ENCODE data around the gene NAV2.

The NAV2 gene

GRCh38 chr11:20024172-20024935 lies 311.7 kb downstream of the NAV2 start:
- DNase-seq (ENCODE audit: insufficient read length, low spot score): no peak
- FAIRE-seq: no peak

GRCh38 chr11:20025332-20025840 lies 312.7 kb downstream of the NAV2 start:
- DNase-seq (ENCODE audit: insufficient read length, low spot score): no peak
- no peak for FAIRE-seq

- no peak for DNase-seq (ENCODE audit: insufficient read length, low spot score)
Observed at GRCh38 chr11:20026629-20027555, 314.3 kb downstream of the NAV2 start.

GRCh38 chr11:20027556-20028013 lies 314.9 kb downstream of the NAV2 start:
- FAIRE-seq: no peak
- DNase-seq (ENCODE audit: insufficient read length, low spot score): no peak

More at GRCh38 chr11:20026629-20027555, 314.3 kb downstream of the NAV2 start:
- FAIRE-seq: no peak

- no peak for DNase-seq (ENCODE audit: insufficient read length, low spot score)
Observed at GRCh38 chr11:20029193-20029592, 316.6 kb downstream of the NAV2 start.

GRCh38 chr11:20030472-20030871 lies 317.8 kb downstream of the NAV2 start:
- no peak for DNase-seq (ENCODE audit: insufficient read length, low spot score)
- FAIRE-seq: no peak

More at GRCh38 chr11:20029193-20029592, 316.6 kb downstream of the NAV2 start:
- FAIRE-seq: no peak

GRCh38 chr11:20031155-20032001 lies 318.7 kb downstream of the NAV2 start:
- no peak for FAIRE-seq
- no peak for DNase-seq (ENCODE audit: insufficient read length, low spot score)

GRCh38 chr11:20032127-20032526 lies 319.5 kb downstream of the NAV2 start:
- DNase-seq (ENCODE audit: insufficient read length, low spot score): no peak
- FAIRE-seq: no peak

GRCh38 chr11:20032577-20033260 lies 320.1 kb downstream of the NAV2 start:
- FAIRE-seq: no peak
- no peak for DNase-seq (ENCODE audit: insufficient read length, low spot score)

GRCh38 chr11:20033806-20034205 lies 321.2 kb downstream of the NAV2 start:
- FAIRE-seq (no peak), DNase-seq (ENCODE audit: insufficient read length, low spot score) (no peak)

- DNase-seq (ENCODE audit: insufficient read length, low spot score) (no peak), FAIRE-seq (no peak)
Observed at GRCh38 chr11:20034941-20035340, 322.3 kb downstream of the NAV2 start.

GRCh38 chr11:20035375-20035700 lies 322.7 kb downstream of the NAV2 start:
- DNase-seq (ENCODE audit: insufficient read length, low spot score): no peak
- no peak for FAIRE-seq

GRCh38 chr11:20035701-20036601 lies 323.3 kb downstream of the NAV2 start:
- no peak for FAIRE-seq
- no peak for DNase-seq (ENCODE audit: insufficient read length, low spot score)

- FAIRE-seq: no peak
Observed at GRCh38 chr11:20036626-20037335, 324.1 kb downstream of the NAV2 start.

GRCh38 chr11:20037396-20038153 lies 324.9 kb downstream of the NAV2 start:
- DNase-seq (ENCODE audit: insufficient read length, low spot score): no peak
- no peak for FAIRE-seq

More at GRCh38 chr11:20036626-20037335, 324.1 kb downstream of the NAV2 start:
- no peak for DNase-seq (ENCODE audit: insufficient read length, low spot score)

GRCh38 chr11:20038412-20038811 lies 325.8 kb downstream of the NAV2 start:
- DNase-seq (ENCODE audit: insufficient read length, low spot score) (no peak), FAIRE-seq (no peak)

- FAIRE-seq (no peak), DNase-seq (ENCODE audit: insufficient read length, low spot score) (no peak)
Observed at GRCh38 chr11:20038972-20039371, 326.3 kb downstream of the NAV2 start.

GRCh38 chr11:20041499-20041898 lies 328.9 kb downstream of the NAV2 start:
- no peak for FAIRE-seq
- no peak for DNase-seq (ENCODE audit: insufficient read length, low spot score)

Measured in GM19239 (cell line).